SK-N-SH treated with all-trans-retinoic acid at 6 μM for 48 hours (cell line): ENCODE data around the gene SLC8B1.

Experiments used
- ATAC-seq: fragments of 200-7000 bp; cut with Tn5 transposase; 3 replicates; pipeline ENCODE4 v1.9.1; 2020; ENCODE audit warnings: mild to moderate bottlenecking, moderate library complexity
- ARNTL ChIP-seq: fragments of 450-650 bp; formaldehyde crosslinking; IDR thresholded peaks from 2 replicates; pipeline ENCODE4 v1.5.0; 2020; ENCODE audit warnings: low read depth, mild to moderate bottlenecking, moderate library complexity, borderline replicate concordance
- BACH2 ChIP-seq: fragments of 250-450 bp; sonication (Bioruptor Pico); IDR thresholded peaks from 2 replicates; pipeline ENCODE4 v1.9.0; 2021; ENCODE audit warnings: mild to moderate bottlenecking, borderline replicate concordance
- CSDC2 ChIP-seq: fragments of 250-450 bp; sonication (Bioruptor Pico); IDR thresholded peaks from 2 replicates; pipeline ENCODE4 v1.5.0; 2020; ENCODE audit warnings: mild to moderate bottlenecking, moderate library complexity
- ESRRG ChIP-seq: fragments of 250-450 bp; sonication (Bioruptor Pico); IDR thresholded peaks from 2 replicates; pipeline ENCODE4 v1.6.1; 2021; ENCODE audit warnings: mild to moderate bottlenecking
- GLIS3 ChIP-seq: fragments of 250-450 bp; sonication (Bioruptor Pico); IDR thresholded peaks from 2 replicates; pipeline ENCODE4 v1.5.0; 2020; ENCODE audit warnings: mild to moderate bottlenecking, moderate library complexity
- ISL1 ChIP-seq: fragments of 250-450 bp; sonication (Bioruptor Pico); IDR thresholded peaks from 2 replicates; pipeline ENCODE4 v2.1.2; 2022; ENCODE audit warnings: mild to moderate bottlenecking, moderate library complexity
- OSR1 ChIP-seq: fragments of 250-450 bp; sonication (Bioruptor Pico); IDR thresholded peaks from 2 replicates; pipeline ENCODE4 v1.8.0; 2022; ENCODE audit warnings: moderate library complexity, mild to moderate bottlenecking, inconsistent platforms
- RARB ChIP-seq: fragments of 250-450 bp; sonication (Bioruptor Pico); IDR thresholded peaks from 2 replicates; pipeline ENCODE4 v1.8.0; 2021; ENCODE audit warnings: mild to moderate bottlenecking, moderate library complexity
- SNAI2 ChIP-seq: fragments of 250-450 bp; sonication (Bioruptor Pico); IDR thresholded peaks from 2 replicates; pipeline ENCODE4 v1.5.0; 2020; ENCODE audit warnings: mild to moderate bottlenecking, moderate library complexity
- TCF4 ChIP-seq: fragments of 250-450 bp; sonication (Bioruptor Pico); IDR thresholded peaks from 2 replicates; pipeline ENCODE4 v1.8.0; 2021; ENCODE audit warnings: mild to moderate bottlenecking, moderate library complexity, borderline replicate concordance
- TOX ChIP-seq: fragments of 250-450 bp; sonication (Bioruptor Pico); IDR thresholded peaks from 2 replicates; pipeline ENCODE4 v1.8.0; 2021; ENCODE audit warnings: mild to moderate bottlenecking, moderate library complexity, borderline replicate concordance
- ZC3H10 ChIP-seq: fragments of 250-450 bp; sonication (Bioruptor Pico); IDR thresholded peaks from 2 replicates; pipeline ENCODE4 v1.5.1; 2021; ENCODE audit warnings: mild to moderate bottlenecking, moderate library complexity
- ZFP3 ChIP-seq: fragments of 250-450 bp; sonication (Bioruptor Pico); IDR thresholded peaks from 2 replicates; pipeline ENCODE4 v1.5.0; 2020; ENCODE audit warnings: mild to moderate bottlenecking, moderate library complexity
- ZFP30 ChIP-seq: fragments of 450-650 bp; formaldehyde crosslinking; IDR thresholded peaks from 2 replicates; pipeline ENCODE4 v1.5.0; 2022; ENCODE audit warnings: mild to moderate bottlenecking, moderate library complexity
- ZNF565 ChIP-seq: fragments of 450-650 bp; formaldehyde crosslinking; conservative IDR thresholded peaks from 2 replicates; pipeline ENCODE4 v1.5.0; 2020; ENCODE audit warnings: low read depth, mild to moderate bottlenecking, moderate library complexity
- ZNF70 ChIP-seq: fragments of 450-650 bp; formaldehyde crosslinking; IDR thresholded peaks from 2 replicates; pipeline ENCODE4 v1.5.0; 2020; ENCODE audit warnings: mild to moderate bottlenecking, moderate library complexity
- ZNF8 ChIP-seq: fragments of 450-650 bp; formaldehyde crosslinking; IDR thresholded peaks from 2 replicates; pipeline ENCODE4 v1.5.0; 2020; ENCODE audit warnings: mild to moderate bottlenecking, moderate library complexity
- TF ChIP-seq, protein P1 (sequence below): fragments of 250-450 bp; sonication (Bioruptor Pico); IDR thresholded peaks from 2 replicates; pipeline ENCODE4 v1.8.0; 2020; ENCODE audit warnings: mild to moderate bottlenecking, moderate library complexity, borderline replicate concordance
- TF ChIP-seq, protein P2 (sequence below): fragments of 250-450 bp; sonication (Bioruptor Pico); IDR thresholded peaks from 2 replicates; pipeline ENCODE4 v1.5.0; 2020; ENCODE audit warnings: mild to moderate bottlenecking, moderate library complexity
- TF ChIP-seq, protein P3 (sequence below): fragments of 250-450 bp; sonication (Bioruptor Pico); IDR thresholded peaks from 2 replicates; pipeline ENCODE4 v1.5.1; 2020; ENCODE audit warnings: low read depth, mild to moderate bottlenecking, moderate library complexity
- TF ChIP-seq, protein P4 (sequence below): fragments of 250-450 bp; sonication (Bioruptor Pico); IDR thresholded peaks from 2 replicates; pipeline ENCODE4 v1.5.1; 2021; ENCODE audit warnings: mild to moderate bottlenecking, moderate library complexity
- TF ChIP-seq, protein P5 (sequence below): fragments of 250-450 bp; sonication (Bioruptor Pico); IDR thresholded peaks from 2 replicates; pipeline ENCODE4 v1.8.0; 2021; ENCODE audit warnings: low read depth, mild to moderate bottlenecking, moderate library complexity, borderline replicate concordance

Gene SLC8B1

DNA sequence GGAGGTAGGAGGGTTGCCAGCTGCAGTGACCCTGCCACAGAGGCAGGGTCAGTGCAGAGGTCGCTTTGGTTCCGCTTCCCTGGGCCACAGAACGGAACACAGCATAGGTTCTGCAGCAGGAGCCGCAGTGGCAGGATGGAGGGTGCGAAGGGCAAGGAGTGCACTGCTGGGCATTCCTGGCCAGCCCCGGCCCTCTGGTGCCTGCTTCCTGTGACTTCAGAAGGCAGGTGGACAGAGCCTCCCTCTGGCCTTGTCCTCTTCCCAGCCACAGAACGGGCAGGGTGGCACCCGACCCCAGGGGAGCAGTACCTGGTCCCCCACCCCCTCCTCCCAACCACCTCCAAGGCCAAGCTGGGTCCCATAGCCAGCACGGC, 37.7 kb downstream of the SLC8B1 start (continued):
- TF ChIP-seq, protein P1, sequence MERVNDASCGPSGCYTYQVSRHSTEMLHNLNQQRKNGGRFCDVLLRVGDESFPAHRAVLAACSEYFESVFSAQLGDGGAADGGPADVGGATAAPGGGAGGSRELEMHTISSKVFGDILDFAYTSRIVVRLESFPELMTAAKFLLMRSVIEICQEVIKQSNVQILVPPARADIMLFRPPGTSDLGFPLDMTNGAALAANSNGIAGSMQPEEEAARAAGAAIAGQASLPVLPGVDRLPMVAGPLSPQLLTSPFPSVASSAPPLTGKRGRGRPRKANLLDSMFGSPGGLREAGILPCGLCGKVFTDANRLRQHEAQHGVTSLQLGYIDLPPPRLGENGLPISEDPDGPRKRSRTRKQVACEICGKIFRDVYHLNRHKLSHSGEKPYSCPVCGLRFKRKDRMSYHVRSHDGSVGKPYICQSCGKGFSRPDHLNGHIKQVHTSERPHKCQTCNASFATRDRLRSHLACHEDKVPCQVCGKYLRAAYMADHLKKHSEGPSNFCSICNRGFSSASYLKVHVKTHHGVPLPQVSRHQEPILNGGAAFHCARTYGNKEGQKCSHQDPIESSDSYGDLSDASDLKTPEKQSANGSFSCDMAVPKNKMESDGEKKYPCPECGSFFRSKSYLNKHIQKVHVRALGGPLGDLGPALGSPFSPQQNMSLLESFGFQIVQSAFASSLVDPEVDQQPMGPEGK (CRISPR knock-in tag), result no peak
- no peak for TF ChIP-seq ZNF8 (CRISPR knock-in tag)
- TF ChIP-seq OSR1 (CRISPR knock-in tag), result no peak
- no peak for TF ChIP-seq ZNF565 (CRISPR knock-in tag)

DNA sequence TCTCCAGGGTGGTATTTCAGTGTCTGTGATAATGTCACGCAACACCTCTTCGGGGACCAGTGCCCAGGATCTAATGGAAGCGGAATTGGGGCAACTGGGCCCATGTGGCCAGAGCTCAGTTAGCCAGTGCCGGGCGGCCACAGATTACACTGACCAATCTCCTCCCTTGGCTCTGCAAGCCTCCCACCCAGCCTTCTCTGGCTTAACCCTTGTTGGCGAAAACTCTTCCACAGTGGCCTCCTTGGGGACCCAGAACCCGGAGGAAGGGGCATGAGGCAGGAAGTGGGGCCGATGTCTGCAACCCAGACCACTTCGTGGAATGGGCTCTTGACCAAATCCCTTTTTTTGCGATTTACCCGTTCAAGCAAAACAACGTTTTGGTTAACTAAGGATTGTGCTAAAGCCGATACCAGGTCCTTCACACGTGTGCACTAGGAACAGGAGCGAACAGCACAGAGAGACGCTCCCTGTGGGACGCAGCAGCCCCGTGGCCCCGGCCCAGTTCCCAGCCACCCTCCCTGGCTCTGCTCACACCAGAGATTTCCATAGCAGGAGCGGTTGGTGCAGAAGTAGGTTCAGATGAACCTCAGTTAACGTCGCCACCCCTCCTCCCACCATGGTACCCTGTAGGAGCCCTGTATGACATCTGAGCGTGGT, 38.2 kb downstream of the SLC8B1 start:
- no peak for ATAC-seq

DNA sequence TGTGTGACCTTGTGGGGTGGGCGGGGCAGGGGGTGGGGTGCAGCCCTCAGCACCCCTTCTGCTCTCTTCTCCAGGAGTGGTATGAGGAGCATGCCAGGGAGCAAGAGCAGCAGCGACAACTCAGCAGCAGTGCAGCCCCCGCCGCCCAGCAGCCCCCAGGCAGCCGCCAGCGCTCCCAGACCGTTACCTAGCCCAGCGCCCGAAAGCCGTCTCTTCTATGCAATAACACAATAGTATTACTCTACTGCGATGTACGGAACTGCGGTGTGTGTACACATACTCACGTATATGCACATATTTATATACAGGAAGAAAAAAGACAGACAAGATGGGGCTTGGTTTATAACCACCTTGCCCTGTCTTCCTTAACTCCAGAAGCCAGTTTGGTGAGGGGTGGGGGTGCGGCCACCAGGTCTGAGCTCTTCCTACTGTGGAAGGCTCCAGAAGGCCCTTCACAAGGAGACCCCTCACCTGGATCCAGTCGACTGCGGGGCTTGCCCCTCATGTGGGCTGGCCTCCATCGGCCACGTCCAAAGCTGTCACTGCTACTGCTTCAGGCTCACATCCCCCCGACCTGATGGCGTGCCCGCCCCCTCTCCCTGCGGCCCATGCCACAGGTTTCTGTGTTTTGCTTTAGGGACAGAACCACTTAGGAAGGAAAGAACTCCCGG, 38.9 kb downstream of the SLC8B1 start:
- ATAC-seq, result no peak
- TF ChIP-seq, protein P2, sequence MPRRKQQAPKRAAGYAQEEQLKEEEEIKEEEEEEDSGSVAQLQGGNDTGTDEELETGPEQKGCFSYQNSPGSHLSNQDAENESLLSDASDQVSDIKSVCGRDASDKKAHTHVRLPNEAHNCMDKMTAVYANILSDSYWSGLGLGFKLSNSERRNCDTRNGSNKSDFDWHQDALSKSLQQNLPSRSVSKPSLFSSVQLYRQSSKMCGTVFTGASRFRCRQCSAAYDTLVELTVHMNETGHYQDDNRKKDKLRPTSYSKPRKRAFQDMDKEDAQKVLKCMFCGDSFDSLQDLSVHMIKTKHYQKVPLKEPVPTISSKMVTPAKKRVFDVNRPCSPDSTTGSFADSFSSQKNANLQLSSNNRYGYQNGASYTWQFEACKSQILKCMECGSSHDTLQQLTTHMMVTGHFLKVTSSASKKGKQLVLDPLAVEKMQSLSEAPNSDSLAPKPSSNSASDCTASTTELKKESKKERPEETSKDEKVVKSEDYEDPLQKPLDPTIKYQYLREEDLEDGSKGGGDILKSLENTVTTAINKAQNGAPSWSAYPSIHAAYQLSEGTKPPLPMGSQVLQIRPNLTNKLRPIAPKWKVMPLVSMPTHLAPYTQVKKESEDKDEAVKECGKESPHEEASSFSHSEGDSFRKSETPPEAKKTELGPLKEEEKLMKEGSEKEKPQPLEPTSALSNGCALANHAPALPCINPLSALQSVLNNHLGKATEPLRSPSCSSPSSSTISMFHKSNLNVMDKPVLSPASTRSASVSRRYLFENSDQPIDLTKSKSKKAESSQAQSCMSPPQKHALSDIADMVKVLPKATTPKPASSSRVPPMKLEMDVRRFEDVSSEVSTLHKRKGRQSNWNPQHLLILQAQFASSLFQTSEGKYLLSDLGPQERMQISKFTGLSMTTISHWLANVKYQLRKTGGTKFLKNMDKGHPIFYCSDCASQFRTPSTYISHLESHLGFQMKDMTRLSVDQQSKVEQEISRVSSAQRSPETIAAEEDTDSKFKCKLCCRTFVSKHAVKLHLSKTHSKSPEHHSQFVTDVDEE (CRISPR knock-in tag), result no peak
- TF ChIP-seq ZNF8 (CRISPR knock-in tag), result no peak
- TF ChIP-seq, protein P3, sequence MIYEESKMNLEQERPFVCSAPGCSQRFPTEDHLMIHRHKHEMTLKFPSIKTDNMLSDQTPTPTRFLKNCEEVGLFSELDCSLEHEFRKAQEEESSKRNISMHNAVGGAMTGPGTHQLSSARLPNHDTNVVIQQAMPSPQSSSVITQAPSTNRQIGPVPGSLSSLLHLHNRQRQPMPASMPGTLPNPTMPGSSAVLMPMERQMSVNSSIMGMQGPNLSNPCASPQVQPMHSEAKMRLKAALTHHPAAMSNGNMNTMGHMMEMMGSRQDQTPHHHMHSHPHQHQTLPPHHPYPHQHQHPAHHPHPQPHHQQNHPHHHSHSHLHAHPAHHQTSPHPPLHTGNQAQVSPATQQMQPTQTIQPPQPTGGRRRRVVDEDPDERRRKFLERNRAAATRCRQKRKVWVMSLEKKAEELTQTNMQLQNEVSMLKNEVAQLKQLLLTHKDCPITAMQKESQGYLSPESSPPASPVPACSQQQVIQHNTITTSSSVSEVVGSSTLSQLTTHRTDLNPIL (CRISPR knock-in tag), result no peak
- no peak for TF ChIP-seq SNAI2 (CRISPR knock-in tag)
- TF ChIP-seq CSDC2 (CRISPR knock-in tag), result no peak
- TF ChIP-seq ZNF565 (CRISPR knock-in tag), result no peak
- TF ChIP-seq, protein P4, sequence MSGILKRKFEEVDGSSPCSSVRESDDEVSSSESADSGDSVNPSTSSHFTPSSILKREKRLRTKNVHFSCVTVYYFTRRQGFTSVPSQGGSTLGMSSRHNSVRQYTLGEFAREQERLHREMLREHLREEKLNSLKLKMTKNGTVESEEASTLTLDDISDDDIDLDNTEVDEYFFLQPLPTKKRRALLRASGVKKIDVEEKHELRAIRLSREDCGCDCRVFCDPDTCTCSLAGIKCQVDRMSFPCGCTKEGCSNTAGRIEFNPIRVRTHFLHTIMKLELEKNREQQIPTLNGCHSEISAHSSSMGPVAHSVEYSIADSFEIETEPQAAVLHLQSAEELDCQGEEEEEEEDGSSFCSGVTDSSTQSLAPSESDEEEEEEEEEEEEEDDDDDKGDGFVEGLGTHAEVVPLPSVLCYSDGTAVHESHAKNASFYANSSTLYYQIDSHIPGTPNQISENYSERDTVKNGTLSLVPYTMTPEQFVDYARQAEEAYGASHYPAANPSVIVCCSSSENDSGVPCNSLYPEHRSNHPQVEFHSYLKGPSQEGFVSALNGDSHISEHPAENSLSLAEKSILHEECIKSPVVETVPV, result no peak
- TF ChIP-seq ARNTL (CRISPR knock-in tag), result no peak
- no peak for TF ChIP-seq BACH2 (CRISPR knock-in tag)
- no peak for TF ChIP-seq ISL1 (CRISPR knock-in tag)
- no peak for TF ChIP-seq ESRRG (CRISPR knock-in tag)
- TF ChIP-seq OSR1 (CRISPR knock-in tag), result no peak
- TF ChIP-seq ZFP30 (CRISPR knock-in tag), result no peak

More for the DNA sequence above, 38.2 kb downstream of the SLC8B1 start:
- TF ChIP-seq ISL1 (CRISPR knock-in tag), result no peak
- TF ChIP-seq TCF4 (CRISPR knock-in tag), result no peak
- TF ChIP-seq GLIS3, result no peak
- TF ChIP-seq ZFP3 (CRISPR knock-in tag), result no peak
- TF ChIP-seq ARNTL (CRISPR knock-in tag), result no peak
- TF ChIP-seq RARB (CRISPR knock-in tag), result no peak
- no peak for TF ChIP-seq SNAI2 (CRISPR knock-in tag)
- TF ChIP-seq TOX (CRISPR knock-in tag), result no peak
- TF ChIP-seq, protein P5, sequence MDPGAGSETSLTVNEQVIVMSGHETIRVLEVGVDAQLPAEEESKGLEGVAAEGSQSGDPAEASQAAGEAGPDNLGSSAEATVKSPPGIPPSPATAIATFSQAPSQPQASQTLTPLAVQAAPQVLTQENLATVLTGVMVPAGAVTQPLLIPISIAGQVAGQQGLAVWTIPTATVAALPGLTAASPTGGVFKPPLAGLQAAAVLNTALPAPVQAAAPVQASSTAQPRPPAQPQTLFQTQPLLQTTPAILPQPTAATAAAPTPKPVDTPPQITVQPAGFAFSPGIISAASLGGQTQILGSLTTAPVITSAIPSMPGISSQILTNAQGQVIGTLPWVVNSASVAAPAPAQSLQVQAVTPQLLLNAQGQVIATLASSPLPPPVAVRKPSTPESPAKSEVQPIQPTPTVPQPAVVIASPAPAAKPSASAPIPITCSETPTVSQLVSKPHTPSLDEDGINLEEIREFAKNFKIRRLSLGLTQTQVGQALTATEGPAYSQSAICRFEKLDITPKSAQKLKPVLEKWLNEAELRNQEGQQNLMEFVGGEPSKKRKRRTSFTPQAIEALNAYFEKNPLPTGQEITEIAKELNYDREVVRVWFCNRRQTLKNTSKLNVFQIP (CRISPR knock-in tag), result no peak
- no peak for TF ChIP-seq ZNF565 (CRISPR knock-in tag)
- TF ChIP-seq CSDC2 (CRISPR knock-in tag), result no peak
- no peak for TF ChIP-seq ZFP30 (CRISPR knock-in tag)
- no peak for TF ChIP-seq ZNF70 (CRISPR knock-in tag)
- TF ChIP-seq, protein P4, result no peak
- no peak for TF ChIP-seq ZNF8 (CRISPR knock-in tag)
- TF ChIP-seq ZC3H10 (CRISPR knock-in tag), result no peak
- TF ChIP-seq, protein P3 (CRISPR knock-in tag), result no peak
